ENCODE measurements around the gene OSGEP. TPM values are rescaled to one million over a fixed set of nuclear protein-coding genes. Genes with fewer than 3 reads are reported as not detected.

OSGEP gene
- total RNA-seq, 4 donors from 2014 or later, result 22.3 to 41.6 (median 26.6) TPM

GRCh38 chr14:20478894-20479293 is 24.3 kb upstream of the OSGEP start:
- no peak for DNase-seq
- intact Hi-C loops (cut with DNase I), result no loop called here
- Histone ChIP-seq H3K27ac (no peak overlapping the region), H3K36me3 (peaks cover 4 to 48% (median 15%) of the 10 kb centered on the region in 3 donors), H3K4me1 (peaks cover 0 to 22% (median 0%) of the 10 kb centered on the region in 3 donors), H3K9me3 (no peaks in the 10 kb centered on the region), H3K27me3 (no peaks in the 10 kb centered on the region), H3K4me3 (no peak overlapping the region)
- WGBS, 2 donors, result 89 to 93% methylated on average over 2 of the region's 2 CpGs
- no peak for TF ChIP-seq POLR2A (IDR thresholded peaks at IDR 0.05)
- TF ChIP-seq CTCF (IDR thresholded peaks at IDR 0.05), result no peak

GRCh38 chr14:20477211-20477876 is 22.7 kb upstream of the OSGEP start:
- no peaks in the 10 kb centered on the region for H3K9me3 ChIP-seq
- peak overlapping the region in 2 of 4 donors; percentile 55 to 56 for H3K27ac ChIP-seq
- H3K36me3 ChIP-seq, result peaks cover 4 to 63% (median 24%) of the 10 kb centered on the region in 3 donors
- no peak for DNase-seq
- no peaks in the 10 kb centered on the region for H3K27me3 ChIP-seq
- 38 to 54% methylated on average over 1 of the region's 1 CpG for WGBS, 2 donors
- peaks cover 0 to 23% (median 0%) of the 10 kb centered on the region in 3 donors for H3K4me1 ChIP-seq
- no peak overlapping the region for H3K4me3 ChIP-seq
- intact Hi-C loops (cut with DNase I), result no loop called here
- TF ChIP-seq CTCF (IDR thresholded peaks at IDR 0.05) (no peak), POLR2A (IDR thresholded peaks at IDR 0.05) (no peak)

GRCh38 chr14:20476776-20477175 is 22.2 kb upstream of the OSGEP start:
- Histone ChIP-seq H3K4me1 (peaks cover 0 to 29% (median 0%) of the 10 kb centered on the region in 3 donors), H3K27ac (peak overlapping the region in 2 of 4 donors; percentile 55 to 56), H3K9me3 (no peaks in the 10 kb centered on the region), H3K27me3 (no peaks in the 10 kb centered on the region), H3K36me3 (peaks cover 4 to 67% (median 24%) of the 10 kb centered on the region in 3 donors), H3K4me3 (no peak overlapping the region)
- no peak for DNase-seq
- WGBS, 2 donors, result 72 to 76% methylated on average over 5 of the region's 5 CpGs
- TF ChIP-seq POLR2A (IDR thresholded peaks at IDR 0.05) (no peak), CTCF (IDR thresholded peaks at IDR 0.05) (no peak)
- intact Hi-C loops (cut with DNase I), result no loop called here

- Histone ChIP-seq H3K4me1 (peaks cover 0 to 48% (median 17%) of the 10 kb centered on the region in 3 donors), H3K9me3 (no peaks in the 10 kb centered on the region), H3K36me3 (peaks cover 4 to 57% (median 24%) of the 10 kb centered on the region in 3 donors), H3K27ac (no peak overlapping the region), H3K4me3 (no peak overlapping the region), H3K27me3 (no peaks in the 10 kb centered on the region)
- WGBS, 2 donors, result 86 to 93% methylated on average over 2 of the region's 2 CpGs
- intact Hi-C loops (cut with DNase I), result no loop called here
- TF ChIP-seq CTCF (IDR thresholded peaks at IDR 0.05), result no peak
- no peak for TF ChIP-seq POLR2A (IDR thresholded peaks at IDR 0.05)
- no peak for DNase-seq
These were observed 18.0 kb upstream of the OSGEP start for GRCh38 chr14:20472536-20473169.

- Histone ChIP-seq H3K36me3 (peaks cover 4 to 36% (median 16%) of the 10 kb centered on the region in 3 donors), H3K27ac (peak overlapping the region; percentile 93 to 98 (median 94)), H3K27me3 (no peaks in the 10 kb centered on the region), H3K4me3 (peak overlapping the region; percentile 82 to 91 (median 87)), H3K9me3 (no peaks in the 10 kb centered on the region), H3K4me1 (peaks cover 0 to 35% (median 17%) of the 10 kb centered on the region in 3 donors)
- 0% methylated on average over 2 of the region's 2 CpGs for WGBS, 2 donors
- TF ChIP-seq POLR2A (IDR thresholded peaks at IDR 0.05), result no peak
- no peak for TF ChIP-seq CTCF (IDR thresholded peaks at IDR 0.05)
- DNase-seq, result no peak
- intact Hi-C loops (cut with DNase I), result no loop called here
These were observed 15.9 kb upstream of the OSGEP start for GRCh38 chr14:20470603-20470901.

Measured in esophagus squamous epithelium (tissue), 5 donors.